IPS DF 6.9 (cell line): ENCODE results near the gene ATXN7.

Source experiments
- DNase-seq: peaks from one replicate; pipeline ENCODE4 v3.0.0-alpha.2; 2013; ENCODE audit warnings: low read depth, low spot score
- H3K27ac ChIP-seq: one replicate; pipeline ENCODE4 v1.5.1; 2013; ENCODE audit warnings: low read length, control low read depth
- H3K27me3 ChIP-seq: 2 replicates; pipeline ENCODE4 v1.6.1; 2013; ENCODE audit warnings: mild to moderate bottlenecking, low read length; ENCODE audit not compliant: control insufficient read depth, insufficient read depth
- H3K36me3 ChIP-seq: 2 replicates; pipeline ENCODE4 v1.6.1; 2013; ENCODE audit warnings: low read length; ENCODE audit not compliant: control insufficient read depth, insufficient read depth
- H3K4me1 ChIP-seq: 2 replicates; pipeline ENCODE4 v1.6.1; 2013; ENCODE audit warnings: low read length; ENCODE audit not compliant: control insufficient read depth, insufficient read depth
- H3K4me3 ChIP-seq: 2 replicates; pipeline ENCODE4 v1.5.1; 2013; ENCODE audit warnings: mild to moderate bottlenecking, low read length
- H3K9me3 ChIP-seq: 2 replicates; pipeline ENCODE4 v1.6.1; 2013; ENCODE audit warnings: low read length, inconsistent platforms; ENCODE audit not compliant: control insufficient read depth, insufficient read depth
- WGBS: extraction: QIAGEN DNeasy Blood & Tissue Kit; methylation state at CpG from one replicate; pipeline ENCODE4 v1.1.7; 2013; ENCODE audit warnings: mixed read lengths, missing lambda C conversion rate; ENCODE audit not compliant: insufficient read length, insufficient coverage; 5-methylcytosine and 5-hydroxymethylcytosine counted together

Gene ATXN7

GRCh38 chr3:63877737-63878393, 14.2 kb downstream of the ATXN7 start:
- no peaks in the 10 kb centered on the region for H3K27me3 ChIP-seq
- H3K9me3 ChIP-seq = no peaks in the 10 kb centered on the region
- no peak for DNase-seq
- H3K36me3 ChIP-seq = no peaks in the 10 kb centered on the region
- H3K4me1 ChIP-seq = peaks cover 1% of the 10 kb centered on the region; the same call in 1 of the 2 replicates
- no CpG with 5 or more reads among the region's 3 CpGs for WGBS
- H3K4me3 ChIP-seq = no peak overlapping the region
- no peak overlapping the region for H3K27ac ChIP-seq

GRCh38 chr3:63878394-63879060, 14.9 kb downstream of the ATXN7 start:
- no peak overlapping the region for H3K27ac ChIP-seq
- no peak for DNase-seq

GRCh38 chr3:63880653-63881052, 17.0 kb downstream of the ATXN7 start:
- Histone ChIP-seq H3K36me3 (no peaks in the 10 kb centered on the region), H3K27ac (no peak overlapping the region), H3K4me1 (no peaks in the 10 kb centered on the region; the same call in 1 of the 2 replicates), H3K27me3 (no peaks in the 10 kb centered on the region), H3K9me3 (no peaks in the 10 kb centered on the region), H3K4me3 (no peak overlapping the region)
- WGBS = no CpG with 5 or more reads among the region's 5 CpGs
- no peak for DNase-seq

More at GRCh38 chr3:63878394-63879060, 14.9 kb downstream of the ATXN7 start:
- no peaks in the 10 kb centered on the region for H3K27me3 ChIP-seq
- no peaks in the 10 kb centered on the region for H3K36me3 ChIP-seq
- no CpG with 5 or more reads among the region's 2 CpGs for WGBS
- H3K4me1 ChIP-seq = peaks cover 1% of the 10 kb centered on the region; the same call in 1 of the 2 replicates
- H3K4me3 ChIP-seq = no peak overlapping the region
- H3K9me3 ChIP-seq = no peaks in the 10 kb centered on the region

- Histone ChIP-seq H3K27ac (no peak overlapping the region), H3K9me3 (no peaks in the 10 kb centered on the region), H3K4me3 (no peak overlapping the region), H3K4me1 (peaks cover 2% of the 10 kb centered on the region; the same call in 1 of the 2 replicates), H3K27me3 (no peaks in the 10 kb centered on the region), H3K36me3 (no peaks in the 10 kb centered on the region)
- no peak for DNase-seq
- WGBS = no CpG with 5 or more reads among the region's 3 CpGs
Observed at GRCh38 chr3:63886858-63887257, 23.2 kb downstream of the ATXN7 start.

- no CpG with 5 or more reads among the region's 5 CpGs for WGBS
- H3K36me3 ChIP-seq = no peaks in the 10 kb centered on the region
- no peak overlapping the region for H3K4me3 ChIP-seq
- H3K9me3 ChIP-seq = no peaks in the 10 kb centered on the region
- no peak for DNase-seq
- H3K27me3 ChIP-seq = no peaks in the 10 kb centered on the region
- no peak overlapping the region for H3K27ac ChIP-seq
- peaks cover 2% of the 10 kb centered on the region; the same call in 1 of the 2 replicates for H3K4me1 ChIP-seq
Observed at GRCh38 chr3:63891518-63891917, 27.9 kb downstream of the ATXN7 start.

- no peak overlapping the region for H3K4me3 ChIP-seq
- H3K27ac ChIP-seq = no peak overlapping the region
- DNase-seq = no peak
- no peaks in the 10 kb centered on the region for H3K36me3 ChIP-seq
- H3K4me1 ChIP-seq = no peaks in the 10 kb centered on the region
- no peaks in the 10 kb centered on the region for H3K9me3 ChIP-seq
- WGBS = no CpG with 5 or more reads among the region's 1 CpG
- H3K27me3 ChIP-seq = no peaks in the 10 kb centered on the region
Observed at GRCh38 chr3:63892773-63893352, 29.2 kb downstream of the ATXN7 start.

GRCh38 chr3:63895422-63896189, 31.9 kb downstream of the ATXN7 start:
- no peaks in the 10 kb centered on the region for H3K36me3 ChIP-seq
- no peak overlapping the region for H3K27ac ChIP-seq
- WGBS = no CpG with 5 or more reads among the region's 5 CpGs

GRCh38 chr3:63896332-63897030, 32.8 kb downstream of the ATXN7 start:
- Histone ChIP-seq H3K9me3 (no peaks in the 10 kb centered on the region), H3K36me3 (no peaks in the 10 kb centered on the region), H3K4me1 (no peaks in the 10 kb centered on the region), H3K27ac (no peak overlapping the region), H3K4me3 (no peak overlapping the region), H3K27me3 (no peaks in the 10 kb centered on the region)
- DNase-seq = no peak
- WGBS = no CpG with 5 or more reads among the region's 1 CpG

More at GRCh38 chr3:63895422-63896189, 31.9 kb downstream of the ATXN7 start:
- no peak for DNase-seq
- Histone ChIP-seq H3K4me3 (no peak overlapping the region), H3K4me1 (no peaks in the 10 kb centered on the region), H3K27me3 (no peaks in the 10 kb centered on the region), H3K9me3 (no peaks in the 10 kb centered on the region)

- no peaks in the 10 kb centered on the region for H3K36me3 ChIP-seq
- no peak for DNase-seq
- WGBS = no CpG with 5 or more reads among the region's 5 CpGs
- H3K27me3 ChIP-seq = no peaks in the 10 kb centered on the region
- H3K9me3 ChIP-seq = no peaks in the 10 kb centered on the region
- H3K4me3 ChIP-seq = no peak overlapping the region
- no peak overlapping the region for H3K27ac ChIP-seq
- H3K4me1 ChIP-seq = no peaks in the 10 kb centered on the region
Observed at GRCh38 chr3:63900010-63900409, 36.3 kb downstream of the ATXN7 start.

- H3K4me3 ChIP-seq = no peak overlapping the region
- H3K27ac ChIP-seq = no peak overlapping the region
- H3K4me1 ChIP-seq = no peaks in the 10 kb centered on the region
- WGBS = no CpG with 5 or more reads among the region's 2 CpGs
- H3K36me3 ChIP-seq = no peaks in the 10 kb centered on the region
- no peaks in the 10 kb centered on the region for H3K27me3 ChIP-seq
- DNase-seq = no peak
- H3K9me3 ChIP-seq = no peaks in the 10 kb centered on the region
Observed at GRCh38 chr3:63900459-63900858, 36.8 kb downstream of the ATXN7 start.
